ENCODE data around the gene ZNF563.

Gene ZNF563

DNA sequence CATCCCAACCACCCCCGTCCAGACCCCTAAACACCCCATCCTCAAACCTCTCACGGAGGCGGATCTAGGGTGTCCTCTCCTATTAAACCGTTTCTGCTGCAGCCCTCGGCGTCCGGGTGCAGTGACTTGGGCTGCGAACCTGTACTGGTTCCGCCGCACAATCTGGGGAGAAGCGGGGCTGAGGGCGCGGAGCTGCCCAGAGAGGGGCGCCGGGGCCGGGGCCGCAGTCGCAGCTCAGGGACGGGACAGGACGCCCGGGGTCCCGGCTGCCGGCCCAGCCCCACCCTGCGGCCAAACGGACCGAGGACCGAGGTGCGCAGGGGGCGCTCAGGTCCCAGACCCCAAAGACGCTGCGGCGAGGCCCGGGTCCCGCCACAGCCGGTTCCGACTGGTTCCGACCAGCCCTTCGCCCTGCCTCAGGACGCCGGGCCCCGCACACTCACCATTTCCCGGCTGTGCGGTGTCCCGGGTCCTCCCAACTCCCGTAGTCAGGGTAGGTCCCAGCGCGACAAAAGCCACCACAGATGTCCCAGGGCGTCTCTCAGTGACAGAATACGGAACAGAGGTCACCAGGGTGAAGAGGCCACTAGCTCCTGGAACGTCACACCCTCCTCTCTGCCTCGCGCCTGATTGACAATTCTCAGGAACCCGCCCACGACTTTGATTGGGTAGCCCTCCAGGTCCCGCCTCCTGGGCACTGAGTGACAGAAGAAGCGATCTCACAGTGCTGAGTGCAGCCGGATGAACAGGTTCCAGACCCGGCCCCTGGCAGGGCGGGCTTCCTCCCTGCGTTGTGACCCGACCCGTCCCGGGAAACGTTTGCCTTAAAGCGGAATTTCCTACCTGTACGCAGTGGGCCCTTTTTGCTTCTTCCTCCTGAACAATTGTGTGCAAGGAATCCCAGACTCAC, 38.9 kb downstream of the ZNF563 start, which contains the start of gene ZNF44:
ZNF44 (minus strand) TSS at position 635 of the 910 bp plus-strand sequence; CDS start at position 446, 189 bp downstream.
- H3K4me3 ChIP-seq (ENCODE audit: low read length): peak within 1 kb of the TSS; percentile 92
- TF ChIP-seq, protein P1, sequence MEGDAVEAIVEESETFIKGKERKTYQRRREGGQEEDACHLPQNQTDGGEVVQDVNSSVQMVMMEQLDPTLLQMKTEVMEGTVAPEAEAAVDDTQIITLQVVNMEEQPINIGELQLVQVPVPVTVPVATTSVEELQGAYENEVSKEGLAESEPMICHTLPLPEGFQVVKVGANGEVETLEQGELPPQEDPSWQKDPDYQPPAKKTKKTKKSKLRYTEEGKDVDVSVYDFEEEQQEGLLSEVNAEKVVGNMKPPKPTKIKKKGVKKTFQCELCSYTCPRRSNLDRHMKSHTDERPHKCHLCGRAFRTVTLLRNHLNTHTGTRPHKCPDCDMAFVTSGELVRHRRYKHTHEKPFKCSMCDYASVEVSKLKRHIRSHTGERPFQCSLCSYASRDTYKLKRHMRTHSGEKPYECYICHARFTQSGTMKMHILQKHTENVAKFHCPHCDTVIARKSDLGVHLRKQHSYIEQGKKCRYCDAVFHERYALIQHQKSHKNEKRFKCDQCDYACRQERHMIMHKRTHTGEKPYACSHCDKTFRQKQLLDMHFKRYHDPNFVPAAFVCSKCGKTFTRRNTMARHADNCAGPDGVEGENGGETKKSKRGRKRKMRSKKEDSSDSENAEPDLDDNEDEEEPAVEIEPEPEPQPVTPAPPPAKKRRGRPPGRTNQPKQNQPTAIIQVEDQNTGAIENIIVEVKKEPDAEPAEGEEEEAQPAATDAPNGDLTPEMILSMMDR (IDR thresholded peaks at IDR 0.05; ENCODE audit: insufficient read depth, low read depth, low read length, missing control alignments): no peak
- peak; percentile 98 for DNase-seq (ENCODE audit: low read depth)

- DNase-seq (ENCODE audit: low read depth): peak; percentile 59
- TF ChIP-seq, protein P1 (IDR thresholded peaks at IDR 0.05; ENCODE audit: insufficient read depth, low read depth, low read length, missing control alignments): no peak
- H3K4me3 ChIP-seq (ENCODE audit: low read length): peak overlapping the region; percentile 92
Observed at GRCh38 chr19:12293777-12294248, 39.6 kb downstream of the ZNF563 start.

GRCh38 chr19:12289790-12290065, 43.7 kb downstream of the ZNF563 start:
- TF ChIP-seq, protein P1 (IDR thresholded peaks at IDR 0.05; ENCODE audit: insufficient read depth, low read depth, low read length, missing control alignments): no peak
- H3K4me3 ChIP-seq (ENCODE audit: low read length): no peak overlapping the region
- DNase-seq (ENCODE audit: low read depth): no peak

DNA sequence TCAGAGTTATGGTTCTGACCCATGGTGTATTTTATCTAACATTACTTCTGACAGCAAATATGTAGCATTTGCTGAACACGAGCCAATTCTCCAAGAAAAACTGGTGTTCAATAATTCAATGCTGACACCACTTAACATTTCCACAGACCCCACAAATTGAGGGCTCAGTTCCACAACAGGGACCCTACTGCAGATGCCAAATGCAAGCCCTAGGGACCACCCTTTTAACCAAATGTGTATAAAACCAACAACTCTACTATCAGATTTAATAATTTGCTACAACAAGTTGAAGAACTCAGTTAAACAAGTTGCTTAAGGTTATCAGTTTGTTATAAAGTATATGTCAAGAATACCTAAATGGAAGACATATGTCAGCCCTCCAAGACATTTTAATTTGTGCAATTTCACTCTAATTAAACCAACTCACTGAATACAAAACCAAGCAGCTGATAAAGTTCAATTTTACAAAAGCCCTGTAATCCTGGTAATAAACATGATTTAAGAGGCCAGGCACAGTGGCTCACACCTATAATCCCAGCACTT, 45.4 kb downstream of the ZNF563 start:
- no peak for DNase-seq (ENCODE audit: low read depth)
- TF ChIP-seq, protein P1 (IDR thresholded peaks at IDR 0.05; ENCODE audit: insufficient read depth, low read depth, low read length, missing control alignments): no peak
- no peak overlapping the region for H3K4me3 ChIP-seq (ENCODE audit: low read length)

- DNase-seq (ENCODE audit: low read depth): no peak
- TF ChIP-seq, protein P1 (IDR thresholded peaks at IDR 0.05; ENCODE audit: insufficient read depth, low read depth, low read length, missing control alignments): no peak
- no peak overlapping the region for H3K4me3 ChIP-seq (ENCODE audit: low read length)
Observed at GRCh38 chr19:12284631-12285030, 48.8 kb downstream of the ZNF563 start.

GRCh38 chr19:12284226-12284625, 49.2 kb downstream of the ZNF563 start:
- TF ChIP-seq, protein P1 (IDR thresholded peaks at IDR 0.05; ENCODE audit: insufficient read depth, low read depth, low read length, missing control alignments): no peak
- no peak overlapping the region for H3K4me3 ChIP-seq (ENCODE audit: low read length)
- no peak for DNase-seq (ENCODE audit: low read depth)
